Loucy (cell line): Measurements from ENCODE around the gene WDCP.
"Not testable (repeated sequence)": the region's sequence is repeated elsewhere in the genome, so short reads cannot be mapped to it uniquely, and the experiment has no call there.

Experiments used
- EZH2phosphoT487 ChIP-seq: fragments of 200-600 bp; IDR thresholded peaks from 2 replicates; pipeline ENCODE4 v1.6.1; 2018; ENCODE audit warnings: antibody characterized with exemption, mild to moderate bottlenecking, moderate library complexity, borderline replicate concordance
- TF ChIP-seq, protein P1 (sequence below): fragments of 200-600 bp; sonication (generic); conservative IDR thresholded peaks from 2 replicates; pipeline ENCODE4 v1.5.1; 2014; ENCODE audit warnings: mild to moderate bottlenecking, antibody characterized with exemption, low read length

DNA sequence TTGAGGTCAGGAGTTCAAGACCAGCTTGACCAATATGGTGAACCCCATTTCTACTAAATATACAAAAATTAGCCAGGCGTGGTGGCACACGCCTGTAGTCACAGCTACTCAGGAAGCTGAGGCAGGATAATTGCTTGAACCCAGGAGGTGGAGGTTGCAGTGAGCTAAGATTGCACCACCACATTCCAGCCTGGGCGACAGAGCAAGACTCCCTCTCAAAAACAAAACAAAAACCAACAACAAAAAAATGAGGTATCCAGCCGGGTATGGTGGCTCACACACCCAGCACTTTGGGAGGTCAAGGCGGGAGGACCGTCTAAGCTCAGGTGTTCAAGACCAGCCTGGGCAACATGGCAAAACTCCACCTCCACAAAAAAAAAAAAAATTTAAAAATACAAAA is 32.3 kb downstream of the WDCP start:
- TF ChIP-seq EZH2phosphoT487, result not testable (repeated sequence)
- TF ChIP-seq, protein P1, sequence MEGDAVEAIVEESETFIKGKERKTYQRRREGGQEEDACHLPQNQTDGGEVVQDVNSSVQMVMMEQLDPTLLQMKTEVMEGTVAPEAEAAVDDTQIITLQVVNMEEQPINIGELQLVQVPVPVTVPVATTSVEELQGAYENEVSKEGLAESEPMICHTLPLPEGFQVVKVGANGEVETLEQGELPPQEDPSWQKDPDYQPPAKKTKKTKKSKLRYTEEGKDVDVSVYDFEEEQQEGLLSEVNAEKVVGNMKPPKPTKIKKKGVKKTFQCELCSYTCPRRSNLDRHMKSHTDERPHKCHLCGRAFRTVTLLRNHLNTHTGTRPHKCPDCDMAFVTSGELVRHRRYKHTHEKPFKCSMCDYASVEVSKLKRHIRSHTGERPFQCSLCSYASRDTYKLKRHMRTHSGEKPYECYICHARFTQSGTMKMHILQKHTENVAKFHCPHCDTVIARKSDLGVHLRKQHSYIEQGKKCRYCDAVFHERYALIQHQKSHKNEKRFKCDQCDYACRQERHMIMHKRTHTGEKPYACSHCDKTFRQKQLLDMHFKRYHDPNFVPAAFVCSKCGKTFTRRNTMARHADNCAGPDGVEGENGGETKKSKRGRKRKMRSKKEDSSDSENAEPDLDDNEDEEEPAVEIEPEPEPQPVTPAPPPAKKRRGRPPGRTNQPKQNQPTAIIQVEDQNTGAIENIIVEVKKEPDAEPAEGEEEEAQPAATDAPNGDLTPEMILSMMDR, result not testable (repeated sequence)
